HG03108 (cell line): ENCODE measurements around the gene AMPD3.

Source experiments
- ATAC-seq: cut with Tn5 transposase; IDR thresholded peaks from one replicate; pipeline ENCODE4 v1.9.1; 2021; ENCODE audit warnings: moderate library complexity; ENCODE audit not compliant: unreplicated experiment

AMPD3 gene

DNA sequence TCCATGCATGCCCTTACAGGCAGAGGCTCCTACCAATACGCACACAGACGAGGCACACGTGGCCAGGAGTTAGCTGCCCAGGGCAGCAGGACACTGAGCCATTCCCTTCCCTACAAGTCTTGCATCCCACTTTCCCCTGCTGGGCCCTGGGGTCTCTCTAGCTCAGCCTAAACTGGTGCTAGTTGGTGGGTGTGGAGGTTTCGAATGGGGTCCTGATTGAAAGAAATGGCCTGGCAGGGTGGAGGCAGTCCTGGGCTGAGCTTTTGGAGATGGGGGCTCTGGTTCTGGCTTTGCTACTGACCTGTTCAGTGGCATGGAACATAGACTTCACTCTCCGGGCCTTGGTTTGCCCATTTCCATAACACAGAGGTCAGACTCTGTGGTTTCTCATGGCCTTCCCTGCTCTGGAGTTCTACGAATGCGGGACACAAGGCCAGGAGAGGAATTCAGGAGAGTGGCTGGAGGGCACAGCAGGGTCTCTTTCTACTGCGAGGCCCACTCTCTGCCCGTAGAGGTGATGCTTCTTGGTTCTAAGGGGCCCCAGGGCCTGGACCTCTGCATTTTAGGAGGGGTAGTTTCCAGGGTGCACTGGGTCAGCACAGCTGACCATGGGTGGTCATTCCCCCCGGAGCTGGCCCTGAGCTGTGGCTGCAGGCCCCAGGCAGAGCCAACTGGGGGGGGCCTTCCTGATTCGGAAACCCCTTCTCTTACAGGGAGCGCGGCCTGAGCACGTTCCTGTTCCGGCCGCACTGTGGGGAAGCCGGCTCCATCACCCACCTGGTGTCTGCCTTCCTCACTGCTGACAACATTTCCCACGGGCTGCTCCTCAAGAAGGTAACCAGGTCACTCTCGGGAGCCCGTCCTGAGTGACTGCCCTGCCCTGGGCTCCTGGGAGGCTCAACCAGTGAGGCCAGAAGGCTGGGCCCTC is 46.0 kb downstream of the AMPD3 start:
- ATAC-seq = no peak

DNA sequence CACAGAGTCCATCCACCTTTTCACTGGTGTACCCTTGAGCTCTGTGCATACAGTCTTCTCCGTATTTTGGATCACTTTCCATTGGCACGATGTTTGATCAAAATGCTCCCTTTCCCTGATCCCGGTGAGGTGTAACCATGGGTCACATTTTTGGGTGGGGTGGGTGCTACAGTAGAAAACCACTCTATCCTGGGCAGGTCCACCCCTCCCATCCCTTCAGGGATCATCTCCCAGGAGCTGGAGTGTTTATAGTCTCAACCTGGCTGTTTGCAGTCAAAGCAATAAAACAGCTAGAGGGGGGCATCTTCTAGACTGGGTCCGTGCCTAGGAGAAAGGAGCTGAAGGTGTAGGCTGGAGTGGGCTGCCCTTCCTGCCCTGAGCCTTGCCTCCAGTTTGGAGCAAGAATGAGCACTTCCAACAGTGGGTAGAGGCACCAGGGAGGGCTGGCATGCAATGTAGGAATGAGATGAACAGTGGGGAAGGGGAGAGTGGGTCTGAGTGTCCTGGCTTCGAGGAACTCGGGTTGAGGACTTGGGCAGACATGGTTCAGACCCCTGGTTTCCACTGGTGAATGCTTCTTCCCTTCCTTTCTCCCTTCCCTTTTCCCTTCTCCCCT is 47.1 kb downstream of the AMPD3 start:
- no peak for ATAC-seq

- no peak for ATAC-seq
Observed at GRCh38 chr11:10502770-10503169, 47.7 kb downstream of the AMPD3 start.

DNA sequence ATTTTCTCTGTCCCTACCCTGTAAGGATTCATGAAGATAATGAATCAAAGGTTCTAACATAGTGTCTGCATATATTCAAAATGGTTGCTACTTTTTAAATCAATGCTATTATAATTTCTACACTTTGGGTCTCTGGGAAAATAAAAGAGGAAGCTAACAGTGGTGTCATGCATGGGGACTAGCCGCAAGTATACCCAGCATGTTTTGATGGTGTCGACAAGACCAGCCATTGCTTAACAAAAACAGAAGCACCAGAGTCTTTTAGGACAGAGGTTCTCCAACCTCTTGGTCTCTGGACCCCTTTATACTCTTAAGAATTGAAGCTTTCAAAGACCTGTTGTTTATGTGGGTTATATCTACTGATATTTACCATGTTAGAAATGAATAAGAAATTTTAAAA is 48.2 kb downstream of the AMPD3 start:
- no peak for ATAC-seq

GRCh38 chr11:10503777-10504480 is 48.9 kb downstream of the AMPD3 start:
- ATAC-seq = no peak

- ATAC-seq = no peak
Observed at GRCh38 chr11:10504490-10504889, 49.4 kb downstream of the AMPD3 start.

GRCh38 chr11:10505278-10506007 is 50.4 kb downstream of the AMPD3 start:
- no peak for ATAC-seq

DNA sequence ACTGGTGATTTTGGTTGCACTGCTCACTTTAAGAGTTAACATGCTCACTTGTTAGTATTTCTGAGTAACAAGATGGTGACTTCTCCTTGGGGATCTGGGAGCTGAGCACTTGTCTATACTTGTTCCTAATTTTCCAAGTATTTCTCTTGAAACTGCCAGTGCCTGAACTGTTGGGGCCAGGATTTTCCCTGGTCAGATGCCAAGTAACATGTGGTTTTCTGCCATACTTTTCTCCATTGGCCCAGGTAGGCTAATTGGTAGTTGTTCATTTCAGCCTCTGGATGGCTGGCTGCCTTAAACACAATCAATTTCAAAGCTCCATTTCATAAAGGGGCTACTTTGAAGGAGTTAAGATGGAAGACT is 50.9 kb downstream of the AMPD3 start:
- ATAC-seq = no peak

DNA sequence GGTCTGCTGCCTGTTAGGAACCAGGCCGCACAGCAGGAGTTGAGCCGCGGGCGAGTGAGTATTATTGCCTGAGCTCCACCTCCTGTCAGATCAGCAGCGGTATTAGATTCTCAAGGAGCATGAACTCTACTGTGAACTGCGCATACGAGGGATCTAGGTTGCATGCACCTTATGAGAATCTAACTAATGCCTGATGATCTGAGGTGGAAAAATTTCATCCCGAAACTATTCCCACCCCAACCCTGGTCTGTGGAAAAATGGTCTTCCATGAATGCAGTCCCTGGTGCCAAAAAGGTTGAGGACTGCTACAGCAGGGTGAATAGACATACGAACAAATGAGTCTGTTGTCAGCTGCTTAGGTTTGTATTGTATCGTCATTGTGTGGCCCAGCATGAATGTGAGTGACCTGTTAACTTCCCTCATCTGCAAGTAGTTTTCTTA is 56.1 kb downstream of the AMPD3 start:
- ATAC-seq = no peak

GRCh38 chr11:10514202-10514601 is 59.1 kb downstream of the AMPD3 start:
- no peak for ATAC-seq

DNA sequence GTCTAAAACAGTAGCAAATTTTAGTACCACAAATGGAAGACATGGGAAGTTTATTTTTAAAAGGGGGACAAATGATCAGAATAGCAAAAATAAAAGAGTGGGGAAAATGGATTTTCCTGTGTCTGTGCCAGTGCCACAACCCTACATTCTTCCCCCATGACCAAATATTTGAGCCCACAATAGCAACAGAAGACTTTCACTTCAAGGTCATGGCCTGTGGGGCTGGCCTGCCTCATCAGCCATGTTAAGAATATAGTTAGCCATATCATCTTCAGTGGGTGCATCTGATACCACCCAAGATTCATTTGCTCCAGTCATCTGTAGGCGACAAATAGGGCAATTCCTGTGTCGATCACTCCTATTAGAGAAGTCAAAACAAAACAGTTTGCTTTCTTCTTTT is 59.6 kb downstream of the AMPD3 start:
- no peak for ATAC-seq

- ATAC-seq = no peak
Observed at GRCh38 chr11:10515418-10515817, 60.4 kb downstream of the AMPD3 start.

DNA sequence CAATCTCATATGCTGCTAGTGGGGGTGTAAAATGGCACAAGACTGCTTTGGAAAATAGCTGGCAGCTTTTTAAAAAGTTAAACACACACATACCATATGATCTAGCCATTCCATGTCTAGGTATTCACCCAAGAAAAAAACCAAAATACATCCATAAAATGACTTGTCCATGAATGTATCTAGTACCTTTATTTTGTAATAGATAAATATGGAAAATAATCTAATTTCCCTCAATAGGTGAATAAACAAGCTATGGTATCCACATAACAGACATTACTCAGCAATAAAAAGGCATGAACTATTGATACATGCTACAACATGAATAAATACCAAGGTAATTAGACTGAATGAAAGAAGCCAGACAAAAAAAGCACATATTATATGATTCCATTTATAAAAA is 63.1 kb downstream of the AMPD3 start:
- no peak for ATAC-seq

DNA sequence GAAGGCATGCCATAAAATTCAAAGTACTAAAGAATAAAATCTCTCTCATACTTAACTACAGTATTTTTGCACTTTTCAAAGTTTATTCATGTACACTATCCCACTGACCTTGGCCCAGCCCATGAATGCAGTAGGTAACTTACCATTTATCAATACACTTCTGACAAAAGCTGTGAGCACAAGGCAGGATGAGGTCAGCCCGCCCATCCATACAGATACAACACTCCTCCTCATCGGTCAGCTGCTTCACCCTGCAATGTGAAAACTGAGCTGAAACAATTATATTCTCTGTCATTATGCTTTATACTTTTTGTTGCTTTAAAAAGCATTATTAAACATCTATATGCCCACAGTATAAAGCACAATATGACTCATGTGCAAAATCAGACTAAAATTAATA is 63.8 kb downstream of the AMPD3 start:
- ATAC-seq = no peak

DNA sequence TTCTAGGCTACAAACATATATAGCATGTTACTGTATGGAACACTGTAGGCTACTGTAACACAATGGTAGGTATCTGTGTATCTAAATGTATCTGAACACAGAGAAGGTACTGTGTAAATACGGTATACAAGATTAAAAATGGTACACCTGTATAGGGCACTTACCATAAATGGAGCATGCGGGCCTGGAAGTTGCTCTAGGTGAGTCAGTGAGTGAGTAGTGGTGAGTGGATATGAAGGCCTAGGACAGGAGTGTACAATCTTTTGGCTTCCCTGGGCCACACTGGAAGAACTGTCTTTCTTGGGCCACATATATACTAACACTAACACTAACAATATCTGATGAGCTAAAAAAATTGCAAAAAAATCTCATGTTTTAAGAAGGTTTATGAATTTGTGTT is 64.6 kb downstream of the AMPD3 start:
- no peak for ATAC-seq

DNA sequence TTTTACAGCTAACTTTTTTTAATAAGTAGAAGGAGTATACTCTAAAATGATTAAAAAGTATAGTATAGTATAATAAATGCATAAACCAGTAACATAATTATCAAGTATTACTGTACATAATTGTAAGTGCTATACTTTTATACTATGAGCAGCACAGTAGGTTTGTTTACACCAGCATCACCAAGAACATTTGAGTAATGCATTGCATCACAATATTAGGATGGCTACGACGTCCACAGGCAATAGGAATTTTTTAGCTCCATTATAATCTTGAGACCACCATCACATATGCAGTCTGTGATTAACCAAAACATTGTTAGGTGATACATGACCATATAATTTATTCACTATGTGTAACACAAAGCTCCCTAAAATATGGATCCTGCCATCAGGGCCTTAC is 65.5 kb downstream of the AMPD3 start:
- ATAC-seq = no peak

GRCh38 chr11:10522276-10522675 is 67.2 kb downstream of the AMPD3 start:
- no peak for ATAC-seq

- ATAC-seq = no peak
Observed at GRCh38 chr11:10522921-10523320, 67.9 kb downstream of the AMPD3 start.

- ATAC-seq = no peak
Observed at GRCh38 chr11:10524471-10524870, 69.4 kb downstream of the AMPD3 start.

GRCh38 chr11:10526974-10527918 is 72.2 kb downstream of the AMPD3 start:
- ATAC-seq = peak; percentile 88
